Loucy (cell line): ENCODE measurements around the gene CDH24.

Experiments
- H2AFZ ChIP-seq: fragments of 200-600 bp; sonication (generic); 2 replicates; pipeline ENCODE4 v1.6.0; 2016; ENCODE audit warnings: antibody characterized with exemption, mild to moderate bottlenecking, low read length, moderate library complexity
- H3F3A ChIP-seq: fragments of 200-600 bp; 2 replicates; pipeline ENCODE4 v1.6.0; 2016; ENCODE audit warnings: antibody characterized with exemption, low read depth, mild to moderate bottlenecking
- H3K27me3 ChIP-seq: fragments of 200-600 bp; sonication (generic); 2 replicates; pipeline ENCODE4 v1.6.1; 2014; ENCODE audit warnings: low read length, mild to moderate bottlenecking; ENCODE audit not compliant: insufficient read depth, poor library complexity, severe bottlenecking
- H3K36me3 ChIP-seq: fragments of 200-600 bp; sonication (generic); 2 replicates; pipeline ENCODE4 v1.6.1; 2016; ENCODE audit warnings: low read length; ENCODE audit not compliant: insufficient read depth
- H3K4me1 ChIP-seq: fragments of 200-600 bp; sonication (generic); 2 replicates; pipeline ENCODE4 v1.5.1; 2014; ENCODE audit warnings: low read length, mild to moderate bottlenecking; ENCODE audit not compliant: insufficient read depth, poor library complexity, severe bottlenecking
- H3K4me2 ChIP-seq: fragments of 200-600 bp; sonication (generic); 2 replicates; pipeline ENCODE4 v1.6.0; 2014; ENCODE audit warnings: antibody characterized with exemption, low read length, low read depth, mild to moderate bottlenecking; ENCODE audit not compliant: poor library complexity, severe bottlenecking
- H3K4me3 ChIP-seq: fragments of 200-600 bp; sonication (generic); 2 replicates; pipeline ENCODE4 v1.5.1; 2014; ENCODE audit warnings: low read length, mild to moderate bottlenecking, mixed read lengths; ENCODE audit not compliant: poor library complexity, severe bottlenecking
- H3K79me2 ChIP-seq: fragments of 200-600 bp; sonication (generic); 2 replicates; pipeline ENCODE4 v1.6.1; 2014; ENCODE audit warnings: low read length; ENCODE audit not compliant: insufficient read depth
- H3K9ac ChIP-seq: fragments of 200-600 bp; sonication (generic); 2 replicates; pipeline ENCODE4 v1.6.0; 2014; ENCODE audit warnings: mild to moderate bottlenecking, low read depth, low read length, moderate library complexity; ENCODE audit not compliant: poor library complexity, severe bottlenecking
- H3K9me2 ChIP-seq: fragments of 200-600 bp; sonication (generic); replicated peaks from 2 replicates; pipeline ENCODE4 v1.6.1; 2016; ENCODE audit warnings: low read depth, low read length, mixed read lengths
- H3K9me3 ChIP-seq: fragments of 200-600 bp; sonication (generic); 2 replicates; pipeline ENCODE4 v1.6.1; 2014; ENCODE audit warnings: mild to moderate bottlenecking, antibody characterized with exemption, low read length, low read depth; ENCODE audit not compliant: insufficient read depth
- H4K20me1 ChIP-seq: fragments of 200-600 bp; sonication (generic); 2 replicates; pipeline ENCODE4 v1.6.0; 2014; ENCODE audit warnings: antibody characterized with exemption, low read length, mild to moderate bottlenecking; ENCODE audit not compliant: insufficient read depth, poor library complexity, severe bottlenecking
- EZH2phosphoT487 ChIP-seq: fragments of 200-600 bp; IDR thresholded peaks from 2 replicates; pipeline ENCODE4 v1.6.1; 2018; ENCODE audit warnings: antibody characterized with exemption, mild to moderate bottlenecking, moderate library complexity, borderline replicate concordance
- TF ChIP-seq, protein P1 (sequence below): fragments of 200-600 bp; sonication (generic); conservative IDR thresholded peaks from 2 replicates; pipeline ENCODE4 v1.5.1; 2014; ENCODE audit warnings: mild to moderate bottlenecking, antibody characterized with exemption, low read length

CDH24 gene

DNA sequence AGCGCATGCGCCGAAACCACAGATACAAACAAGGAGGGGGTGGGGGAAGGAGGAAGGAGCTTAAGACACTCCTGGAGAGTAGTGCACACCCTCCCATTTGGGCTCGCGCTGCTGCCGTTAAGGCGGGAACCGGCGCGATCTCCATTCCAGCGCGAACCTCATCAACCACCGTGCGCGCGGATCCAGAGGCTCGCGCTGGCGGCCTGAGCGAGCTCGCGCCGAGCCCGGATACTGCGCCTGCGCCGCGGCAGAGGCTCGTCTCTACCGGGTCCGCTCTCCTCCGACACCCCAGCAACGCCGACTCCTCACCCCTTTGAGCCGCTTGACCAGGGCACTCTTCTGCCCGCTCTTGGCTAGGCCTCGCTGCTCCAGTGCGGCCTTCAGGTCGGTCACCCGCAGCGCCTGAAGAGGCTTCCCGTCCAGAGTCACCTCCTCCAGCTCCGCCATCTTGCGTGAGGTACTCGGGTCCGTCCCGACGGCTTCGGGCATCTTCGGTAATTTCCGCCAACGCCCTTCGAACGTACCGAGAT, 37.4 kb upstream of the CDH24 start, which contains the start of gene ACIN1:
Gene ACIN1, minus strand, starts transcription at position 471 of the 530 bp plus-strand sequence. Its CDS starts 24 bp downstream, at position 447.
- TF ChIP-seq, protein P1, sequence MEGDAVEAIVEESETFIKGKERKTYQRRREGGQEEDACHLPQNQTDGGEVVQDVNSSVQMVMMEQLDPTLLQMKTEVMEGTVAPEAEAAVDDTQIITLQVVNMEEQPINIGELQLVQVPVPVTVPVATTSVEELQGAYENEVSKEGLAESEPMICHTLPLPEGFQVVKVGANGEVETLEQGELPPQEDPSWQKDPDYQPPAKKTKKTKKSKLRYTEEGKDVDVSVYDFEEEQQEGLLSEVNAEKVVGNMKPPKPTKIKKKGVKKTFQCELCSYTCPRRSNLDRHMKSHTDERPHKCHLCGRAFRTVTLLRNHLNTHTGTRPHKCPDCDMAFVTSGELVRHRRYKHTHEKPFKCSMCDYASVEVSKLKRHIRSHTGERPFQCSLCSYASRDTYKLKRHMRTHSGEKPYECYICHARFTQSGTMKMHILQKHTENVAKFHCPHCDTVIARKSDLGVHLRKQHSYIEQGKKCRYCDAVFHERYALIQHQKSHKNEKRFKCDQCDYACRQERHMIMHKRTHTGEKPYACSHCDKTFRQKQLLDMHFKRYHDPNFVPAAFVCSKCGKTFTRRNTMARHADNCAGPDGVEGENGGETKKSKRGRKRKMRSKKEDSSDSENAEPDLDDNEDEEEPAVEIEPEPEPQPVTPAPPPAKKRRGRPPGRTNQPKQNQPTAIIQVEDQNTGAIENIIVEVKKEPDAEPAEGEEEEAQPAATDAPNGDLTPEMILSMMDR = no peak; the same call in 1 of the 2 replicates
- no peak for TF ChIP-seq EZH2phosphoT487
- peaks cover 48% of the 10 kb centered on the region for H4K20me1 ChIP-seq
- H3K27me3 ChIP-seq = no peaks in the 10 kb centered on the region
- peaks cover 84% of the 10 kb centered on the region for H3K79me2 ChIP-seq
- H3K9me3 ChIP-seq = no peaks in the 10 kb centered on the region
- H3K9me2 ChIP-seq = no peaks in the 10 kb centered on the region
- peak within 1 kb of the TSS; percentile 90 for H3K9ac ChIP-seq
- H3K4me1 ChIP-seq = peaks cover 46% of the 10 kb centered on the region
- no peaks in the 10 kb centered on the region for H3F3A ChIP-seq
- H3K4me3 ChIP-seq = peak within 1 kb of the TSS; percentile 87
- peaks cover 26% of the 10 kb centered on the region for H3K36me3 ChIP-seq
- H2AFZ ChIP-seq = peak within 1 kb of the TSS; percentile 86
- H3K4me2 ChIP-seq = peak within 1 kb of the TSS; percentile 86

DNA sequence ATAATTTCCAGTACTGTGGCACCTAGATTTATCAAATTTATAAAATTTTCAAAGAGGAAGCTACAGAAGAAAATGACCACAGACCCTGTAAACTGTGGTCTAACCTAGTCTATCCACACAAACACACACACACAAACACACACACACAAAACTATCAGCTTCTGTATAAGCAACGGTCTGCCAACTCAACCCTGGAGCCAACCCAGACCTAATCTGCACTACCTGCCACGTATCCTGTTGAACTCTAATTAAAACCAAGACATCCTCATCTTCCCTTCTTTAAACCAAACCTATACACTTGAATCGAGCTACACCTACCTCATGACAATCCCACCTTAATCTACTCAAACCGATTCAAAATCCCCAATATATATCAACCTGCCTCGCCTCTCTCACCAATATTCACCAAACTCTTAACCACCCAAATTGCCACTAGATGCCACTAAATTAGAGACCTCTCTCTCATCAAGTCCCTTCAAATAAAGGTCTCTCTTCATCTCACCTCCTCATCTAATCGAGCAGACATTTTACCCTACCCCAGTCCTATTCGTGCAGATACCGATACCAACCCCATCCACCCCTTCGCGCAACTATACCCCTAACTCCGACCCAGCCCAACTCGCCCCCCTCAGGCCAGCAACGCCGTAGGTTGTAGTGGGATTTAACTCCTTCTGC, 36.8 kb upstream of the CDH24 start:
- Histone ChIP-seq H3K9me2 (no peaks in the 10 kb centered on the region), H3K9ac (peak overlapping the region; percentile 85), H2AFZ (peak overlapping the region; percentile 86; the same call in 1 of the 2 replicates), H3K4me3 (peak overlapping the region; percentile 87), H4K20me1 (peaks cover 48% of the 10 kb centered on the region), H3K36me3 (peaks cover 32% of the 10 kb centered on the region), H3K27me3 (no peaks in the 10 kb centered on the region), H3K4me2 (peak overlapping the region; percentile 86), H3K9me3 (no peaks in the 10 kb centered on the region), H3K79me2 (peaks cover 89% of the 10 kb centered on the region), H3K4me1 (peaks cover 40% of the 10 kb centered on the region), H3F3A (no peaks in the 10 kb centered on the region)
- TF ChIP-seq EZH2phosphoT487 = no peak
- TF ChIP-seq, protein P1 = peak; percentile 53

DNA sequence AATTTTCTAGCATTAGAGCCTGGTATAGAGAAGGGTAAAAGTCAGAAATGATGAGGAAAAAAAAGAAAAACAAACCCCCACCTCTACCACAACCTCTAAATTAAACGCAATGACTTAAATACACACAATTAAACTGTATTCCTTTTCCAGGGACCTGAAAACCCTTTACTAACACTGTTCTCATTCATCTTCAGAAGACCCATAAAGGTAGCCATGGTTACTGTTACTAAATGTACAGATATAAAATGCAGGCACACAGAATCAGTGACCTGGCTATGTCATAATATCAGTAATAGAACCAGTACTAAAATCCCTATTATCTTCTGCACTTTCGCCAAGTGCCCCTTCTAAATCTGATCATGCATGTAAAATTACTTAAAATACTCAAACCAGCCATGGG, 36.2 kb upstream of the CDH24 start:
- Histone ChIP-seq H2AFZ (no peak overlapping the region), H3K36me3 (peaks cover 38% of the 10 kb centered on the region), H3F3A (no peaks in the 10 kb centered on the region), H3K4me3 (peak overlapping the region; percentile 87), H3K4me1 (peaks cover 37% of the 10 kb centered on the region), H4K20me1 (peaks cover 48% of the 10 kb centered on the region), H3K9me3 (no peaks in the 10 kb centered on the region), H3K4me2 (peak overlapping the region; percentile 86), H3K79me2 (peaks cover 85% of the 10 kb centered on the region), H3K27me3 (no peaks in the 10 kb centered on the region), H3K9me2 (no peaks in the 10 kb centered on the region), H3K9ac (peak overlapping the region; percentile 85)
- TF ChIP-seq EZH2phosphoT487 = no peak
- TF ChIP-seq, protein P1 = no peak
